Measurements from ENCODE around the gene SPO11.

Gene SPO11

DNA sequence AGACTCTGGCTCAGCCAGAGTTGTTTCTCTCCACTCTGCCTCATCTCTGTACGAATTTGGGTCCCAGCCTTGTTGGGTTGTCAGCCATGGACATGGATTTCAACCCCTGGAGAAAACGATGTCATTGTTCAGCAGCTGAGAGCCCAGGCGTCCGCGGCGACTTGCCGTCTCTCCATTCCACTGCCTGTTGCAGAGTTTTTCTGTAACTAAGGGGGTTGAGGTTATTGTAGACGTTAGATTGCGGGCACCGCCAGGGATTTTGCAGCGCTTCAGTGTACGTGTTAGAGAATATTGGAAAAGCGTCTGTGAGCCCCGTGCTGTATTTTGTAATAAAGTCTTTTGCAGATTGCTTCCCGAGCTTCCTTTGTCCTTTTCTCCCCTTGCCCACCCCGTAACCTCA is 48.5 kb downstream of the SPO11 start:
- no peak for DNase-seq

DNA sequence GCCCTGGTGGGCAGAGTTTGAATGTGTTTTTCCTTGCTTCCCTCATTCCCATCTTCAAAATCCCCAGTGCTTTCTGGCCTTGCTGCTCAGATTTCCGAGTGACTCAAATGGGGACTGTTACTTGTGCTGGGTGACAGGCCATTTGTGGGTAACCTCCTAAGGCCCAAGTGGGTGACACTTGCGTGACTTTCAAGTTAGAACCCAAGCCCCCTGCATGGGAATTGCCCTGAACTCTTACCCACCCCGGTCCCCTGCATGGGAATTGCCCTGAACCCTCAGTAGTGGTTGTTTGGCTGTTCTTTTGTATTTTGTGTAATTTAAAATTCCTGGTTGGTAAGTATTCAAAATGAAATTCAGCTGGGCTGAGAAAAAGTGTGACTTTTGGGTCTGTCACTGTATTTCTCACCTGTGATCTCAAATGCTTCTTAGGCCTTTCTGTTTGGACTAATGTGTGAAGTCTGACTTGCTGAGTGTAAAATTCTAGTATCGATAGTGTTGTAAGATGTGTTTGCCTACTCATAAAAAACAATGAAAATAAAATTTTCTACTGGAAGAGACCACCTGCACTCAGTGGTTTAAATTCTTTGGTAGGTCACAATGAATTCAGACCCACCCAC is 49.2 kb downstream of the SPO11 start:
- no peak for DNase-seq

DNA sequence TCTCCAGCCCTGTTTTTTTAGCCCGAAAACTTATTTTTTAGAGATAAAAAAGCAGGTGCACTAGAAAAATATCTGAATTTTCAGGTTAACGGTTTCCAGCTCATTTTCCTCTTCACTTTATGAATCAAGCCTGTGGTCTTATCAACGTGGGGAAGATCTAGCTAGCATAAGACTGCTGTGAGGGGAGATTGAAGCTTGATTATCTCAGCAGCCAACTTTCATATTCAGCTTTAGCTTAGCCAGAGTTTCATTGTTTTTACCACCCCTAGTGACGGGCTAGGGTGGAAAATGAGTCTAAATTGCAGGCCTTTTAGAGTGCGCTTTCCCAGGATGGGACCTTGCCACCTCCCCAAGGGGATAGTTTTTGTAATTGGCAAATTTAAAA is 49.7 kb downstream of the SPO11 start:
- no peak for DNase-seq

DNA sequence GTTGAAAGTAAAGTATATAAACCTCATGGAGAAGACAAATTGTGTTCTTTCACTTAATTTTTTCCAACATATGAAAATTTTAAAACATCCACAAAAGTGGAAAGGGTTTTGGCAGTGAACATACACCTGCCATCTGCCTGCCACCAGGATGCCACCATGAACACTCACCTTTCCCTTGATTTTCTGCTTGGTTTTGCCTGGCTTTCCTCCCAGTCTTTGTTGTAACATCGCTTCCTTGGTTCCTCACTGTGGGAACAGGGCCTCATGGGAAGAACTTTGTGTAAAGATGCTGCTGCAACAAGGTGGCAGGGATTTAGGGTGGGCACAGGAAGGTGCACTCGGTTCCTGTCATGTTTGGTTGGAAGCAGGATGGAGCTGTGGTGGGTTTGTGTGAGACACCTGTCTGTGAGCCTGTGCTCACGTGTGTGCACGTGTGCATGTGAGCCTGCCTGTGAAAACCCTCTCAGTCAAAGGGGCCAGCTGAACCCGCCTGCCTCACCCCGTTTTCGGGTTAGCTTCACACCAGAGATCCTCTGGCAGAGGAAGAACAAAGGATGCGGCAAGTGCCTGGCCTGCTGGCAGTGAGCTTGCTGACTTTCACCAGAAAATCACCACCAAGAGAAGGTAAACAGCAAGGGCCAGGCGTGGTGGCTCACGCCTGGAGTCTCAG is 50.6 kb downstream of the SPO11 start:
- no peak for DNase-seq

DNA sequence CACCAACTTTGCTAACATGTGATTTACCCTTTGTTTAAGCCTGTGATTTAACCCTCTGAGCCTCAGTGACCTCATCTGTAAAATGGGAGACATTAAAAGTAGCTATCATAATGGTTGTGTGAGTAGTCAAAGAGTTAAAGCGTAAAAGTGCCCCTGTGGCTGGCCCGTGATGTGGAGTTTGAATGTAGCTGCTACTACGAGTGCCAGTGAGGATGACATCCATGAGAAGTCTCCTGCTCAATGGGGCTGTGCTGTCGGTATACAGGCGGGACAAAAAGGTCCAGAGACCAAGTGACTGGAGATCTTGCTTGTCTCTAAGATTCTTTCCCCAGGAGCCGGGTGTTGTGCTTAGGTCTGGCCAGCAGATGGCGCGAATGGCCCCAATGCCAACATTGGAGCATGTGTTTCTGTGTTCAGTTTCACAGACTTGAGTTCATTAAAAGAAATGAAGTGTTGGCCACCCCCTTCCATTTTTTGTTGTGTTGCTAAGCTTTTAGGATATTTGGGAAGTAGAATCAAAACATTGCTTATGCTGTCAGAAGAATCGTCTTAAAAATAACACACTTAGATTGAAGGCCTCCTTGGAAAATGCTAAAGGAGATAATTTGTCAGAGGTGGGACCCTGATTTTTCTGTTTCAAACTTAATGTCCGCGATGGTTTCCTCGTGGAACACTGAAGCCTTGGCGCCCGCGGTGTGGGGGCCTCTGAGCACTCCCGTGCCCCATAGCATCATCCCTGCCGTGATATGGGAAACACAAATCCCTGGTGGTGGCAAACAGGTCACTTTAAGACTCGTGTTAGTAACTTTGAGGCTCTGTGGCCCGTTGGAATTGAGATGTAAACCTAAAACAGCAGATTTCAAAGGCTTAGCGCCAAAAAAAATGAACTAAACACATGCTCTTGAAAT is 52.2 kb downstream of the SPO11 start:
- DNase-seq = peak; percentile 82 to 89 (median 84)

DNA sequence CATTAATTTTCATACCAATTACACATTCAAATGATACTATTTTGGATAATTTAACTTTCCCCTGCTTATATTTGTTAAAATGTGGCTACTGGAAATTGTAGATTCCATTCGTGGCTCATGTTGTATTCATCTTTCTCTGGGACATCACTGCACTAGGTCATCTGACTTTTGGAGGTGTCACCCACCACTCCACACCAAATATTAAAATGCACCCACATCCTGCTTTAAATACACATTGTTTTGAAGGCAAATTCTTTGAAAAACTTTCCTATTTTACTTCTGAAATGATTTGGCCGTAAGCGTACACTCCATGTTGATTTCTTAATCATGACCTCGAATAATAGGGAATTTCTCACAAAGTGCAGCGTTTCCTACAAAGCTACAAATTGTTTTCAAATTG is 52.9 kb downstream of the SPO11 start:
- DNase-seq = no peak

DNA sequence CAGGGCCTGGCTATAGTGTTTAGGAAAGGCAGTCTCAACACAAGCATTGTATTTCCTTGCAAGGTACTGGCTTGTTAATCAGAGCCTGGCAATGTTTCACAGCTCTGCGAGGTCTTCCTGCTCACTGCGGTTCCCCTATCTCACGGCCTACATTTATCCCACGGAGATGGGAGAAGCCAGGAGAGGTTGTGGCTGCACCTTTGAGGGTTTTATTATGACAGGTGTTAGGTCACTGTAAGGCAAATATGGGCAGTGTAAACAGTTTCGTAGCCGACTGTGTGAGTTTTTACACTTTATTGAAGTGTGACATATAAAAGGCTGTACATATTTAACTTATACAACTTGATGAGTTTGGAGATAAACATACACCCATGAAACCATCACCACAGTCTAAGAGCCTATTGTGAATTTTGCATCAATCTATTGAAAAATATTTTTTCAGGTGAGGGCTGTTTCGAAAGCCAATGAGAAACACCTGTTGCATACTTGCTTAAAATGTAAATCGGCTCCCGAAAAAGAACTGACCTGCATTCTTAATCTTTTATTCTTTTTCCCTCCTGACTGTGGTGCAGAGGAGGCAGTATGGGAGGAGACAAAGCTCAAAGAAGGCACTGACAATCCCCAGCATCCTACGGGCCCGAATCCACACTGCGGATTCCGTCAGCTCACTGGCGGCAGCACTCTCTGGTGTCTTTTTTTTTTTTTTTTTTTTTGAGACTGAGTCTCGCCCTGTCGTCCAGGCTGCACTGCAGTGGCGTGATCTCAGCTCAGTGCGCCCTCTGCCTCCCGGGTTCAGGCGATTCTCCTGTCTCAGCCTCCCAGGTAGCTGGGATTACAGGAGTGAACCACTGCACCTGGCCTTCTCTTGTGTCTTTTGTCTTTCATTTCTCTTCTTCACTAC is 54.1 kb downstream of the SPO11 start:
- no peak for DNase-seq

GRCh38 chr20:57384486-57384885 is 54.9 kb downstream of the SPO11 start:
- DNase-seq = no peak

GRCh38 chr20:57384953-57385761 is 55.6 kb downstream of the SPO11 start:
- no peak for DNase-seq

DNA sequence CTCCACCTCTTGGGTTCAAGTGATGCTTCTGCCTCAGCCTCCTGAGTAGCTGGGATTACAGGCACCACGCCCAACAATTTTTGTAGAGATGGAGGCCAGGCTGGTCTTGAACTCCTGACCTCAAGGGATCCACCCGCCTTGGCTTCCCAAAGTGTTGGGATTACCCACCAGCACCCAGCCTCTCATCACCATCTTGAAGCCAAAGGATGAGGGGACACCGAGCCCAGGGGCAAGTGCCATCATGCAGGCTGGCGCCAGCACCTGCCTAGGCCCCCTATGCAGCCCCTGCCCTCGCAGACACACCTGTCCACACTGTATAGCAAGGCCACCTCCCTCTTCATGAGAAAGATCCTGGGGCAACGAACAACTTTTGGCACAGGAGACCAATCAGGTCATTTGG is 56.3 kb downstream of the SPO11 start:
- no peak for DNase-seq

DNA sequence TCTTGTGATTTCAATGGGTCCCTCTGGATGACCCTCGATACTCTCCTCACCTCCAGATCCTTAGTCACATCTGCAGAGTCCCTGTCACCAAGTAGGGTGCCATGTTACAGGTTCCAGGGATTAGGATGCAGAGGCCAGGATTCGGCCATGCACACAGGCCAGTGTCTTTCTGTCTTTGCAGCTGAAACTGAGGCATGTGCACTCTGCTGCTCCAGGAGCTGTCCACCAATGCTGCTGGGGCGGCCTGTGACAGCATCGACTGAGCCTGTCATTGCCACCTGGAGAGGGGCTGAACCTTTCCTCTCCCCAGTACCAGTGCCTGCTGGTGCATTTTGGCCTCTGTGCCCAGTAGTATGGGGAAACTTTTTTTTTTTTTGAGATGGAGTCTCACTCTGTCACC is 57.2 kb downstream of the SPO11 start:
- no peak for DNase-seq

- no peak for DNase-seq
These were observed 57.9 kb downstream of the SPO11 start for GRCh38 chr20:57387463-57387862.

DNA sequence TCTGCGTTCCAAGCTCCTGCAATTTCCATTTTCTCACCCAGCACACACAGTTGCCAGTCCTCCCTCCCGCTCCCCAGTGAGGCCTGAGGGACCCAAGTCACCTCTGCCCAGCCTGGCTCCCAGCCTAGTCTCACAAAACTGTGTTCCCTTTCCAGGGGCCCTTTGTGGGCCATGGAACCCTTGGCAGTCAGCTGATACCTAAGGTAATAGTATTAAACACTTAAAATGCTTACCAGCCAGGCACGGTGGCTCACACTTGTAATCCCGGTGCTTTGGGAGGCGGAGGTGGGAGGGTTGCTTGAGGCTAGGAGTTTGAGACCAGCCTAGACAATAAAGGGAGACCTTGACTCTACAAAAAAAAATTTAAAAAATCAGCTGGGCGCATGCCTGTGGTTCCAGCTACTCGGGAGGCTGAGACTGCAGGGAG is 58.4 kb downstream of the SPO11 start:
- no peak for DNase-seq

DNA sequence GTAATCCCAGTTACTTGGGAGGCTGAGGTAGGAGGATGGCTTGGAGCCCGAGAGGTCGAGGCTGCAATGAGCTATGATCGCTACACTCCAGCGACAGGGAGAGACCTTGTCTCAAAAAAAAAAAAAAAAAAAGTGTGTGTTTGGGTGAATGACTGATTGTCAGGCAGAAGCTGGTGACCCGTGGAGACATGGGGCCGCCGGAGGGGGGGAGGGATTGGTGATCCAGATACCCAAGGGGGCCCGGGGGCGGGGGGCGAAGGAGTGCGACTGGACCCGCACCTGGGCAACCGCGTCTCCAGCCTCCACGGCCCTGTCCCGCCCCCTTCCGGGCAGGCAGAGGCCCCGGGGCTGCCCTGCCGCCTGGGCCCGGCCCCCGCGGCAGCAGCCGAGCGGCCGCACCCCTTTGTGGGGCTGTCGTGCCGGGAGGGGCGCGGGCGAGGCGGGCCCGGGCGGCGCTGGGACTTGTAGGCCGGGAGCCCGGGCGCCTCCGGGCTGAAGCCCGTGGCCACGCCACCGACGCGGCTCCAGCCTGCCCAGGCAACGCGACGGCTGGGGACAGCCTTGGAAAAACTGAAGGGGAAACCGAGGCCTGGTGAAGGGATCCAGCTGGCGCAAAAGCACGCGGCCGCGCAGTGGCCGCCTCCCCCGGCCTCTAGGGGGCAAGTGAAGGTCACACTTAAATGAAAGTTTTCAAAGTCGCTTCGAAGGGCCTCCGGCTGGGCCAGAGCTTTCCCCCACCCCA is 59.5 kb downstream of the SPO11 start:
- DNase-seq = peak; percentile 45 to 71 (median 58)

DNA sequence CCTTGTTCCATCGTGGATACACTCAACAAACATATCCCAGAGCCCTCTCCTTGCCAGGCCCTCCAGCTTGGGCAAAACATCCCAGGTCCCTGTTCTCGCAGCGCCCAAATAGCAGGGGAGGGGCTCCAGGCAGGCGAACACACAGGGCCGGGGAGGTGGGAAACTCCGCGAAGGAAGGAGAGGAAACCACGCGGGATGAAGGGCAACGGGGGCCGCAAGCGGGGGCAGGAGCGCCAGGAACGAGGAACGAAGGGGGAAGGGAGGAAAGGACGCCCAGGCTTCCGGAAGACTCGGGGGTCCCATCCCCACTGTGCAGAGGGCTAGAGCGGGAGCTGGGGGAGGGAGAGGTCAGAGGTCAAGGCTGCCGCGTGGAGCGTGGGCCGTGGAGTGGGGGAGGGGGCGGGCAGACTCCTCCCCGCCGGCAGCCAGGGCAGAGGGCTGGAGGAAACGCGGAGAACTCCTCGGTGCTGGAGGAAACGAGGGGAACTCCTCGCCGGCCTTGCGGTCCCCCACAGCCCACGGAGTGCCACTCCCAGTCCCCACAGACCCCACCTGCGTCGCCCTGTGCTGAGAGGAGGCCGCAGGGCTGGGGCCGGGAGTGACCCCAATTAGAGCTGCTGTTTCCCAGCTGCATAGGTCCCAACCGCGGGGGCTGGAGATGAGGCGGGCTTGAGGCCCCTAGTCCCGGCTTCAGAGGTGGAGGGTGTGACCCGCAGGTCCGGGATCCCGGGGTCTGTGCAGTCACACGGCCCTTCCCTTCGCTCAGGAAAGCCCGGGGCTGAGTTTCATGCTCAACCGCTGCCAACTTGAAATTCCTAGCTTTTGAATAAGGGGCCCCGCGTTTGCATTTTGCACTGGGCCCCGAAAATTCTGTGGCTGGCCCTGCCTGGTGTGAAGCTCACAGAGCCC is 60.3 kb downstream of the SPO11 start:
- peak; percentile 71 to 84 (median 73) for DNase-seq

- peak; percentile 74 to 95 (median 89) for DNase-seq
These were observed 61.2 kb downstream of the SPO11 start, which contains the start of gene RBM38 for GRCh38 chr20:57390604-57391438. TSS of gene RBM38 (plus strand) at chr20:57391396. CDS start at chr20:57391582, 186 bp downstream.

DNA sequence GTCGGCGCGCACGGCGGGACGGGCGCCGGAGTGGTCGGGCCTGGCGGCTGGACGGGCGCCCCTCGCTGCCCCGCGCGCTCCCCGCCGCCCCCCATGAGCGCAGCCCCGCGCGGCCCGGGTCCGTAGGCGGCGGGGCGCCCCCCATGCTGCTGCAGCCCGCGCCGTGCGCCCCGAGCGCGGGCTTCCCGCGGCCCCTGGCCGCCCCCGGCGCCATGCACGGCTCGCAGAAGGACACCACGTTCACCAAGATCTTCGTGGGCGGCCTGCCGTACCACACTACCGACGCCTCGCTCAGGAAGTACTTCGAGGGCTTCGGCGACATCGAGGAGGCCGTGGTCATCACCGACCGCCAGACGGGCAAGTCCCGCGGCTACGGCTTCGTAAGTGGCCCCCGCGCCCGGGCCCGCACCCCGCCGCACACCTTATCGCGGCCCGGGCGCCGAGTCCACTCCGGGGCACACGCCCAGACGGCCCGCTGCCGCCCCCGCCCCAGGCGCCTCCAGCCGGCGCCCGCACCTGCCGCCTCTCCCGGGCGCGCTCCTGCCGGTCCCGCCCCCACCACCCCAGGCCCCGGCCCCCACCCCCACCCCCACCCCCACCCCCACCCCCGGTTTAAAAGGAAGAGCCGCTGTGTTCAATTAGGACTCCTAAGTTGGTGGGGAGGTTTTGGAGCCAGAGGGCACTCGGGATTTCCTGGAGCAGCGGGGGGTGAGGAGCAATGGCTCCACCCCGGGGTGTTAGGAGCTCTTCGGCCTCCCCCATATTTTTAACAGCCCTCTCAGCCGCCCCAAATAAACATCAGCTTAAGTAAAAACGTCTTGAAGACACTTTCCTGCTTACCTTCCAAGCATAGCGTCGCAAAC is 62.1 kb downstream of the SPO11 start:
- peak; percentile 51 to 66 (median 52) for DNase-seq
